ENCODE measurements around the gene EPAS1.

DNA sequence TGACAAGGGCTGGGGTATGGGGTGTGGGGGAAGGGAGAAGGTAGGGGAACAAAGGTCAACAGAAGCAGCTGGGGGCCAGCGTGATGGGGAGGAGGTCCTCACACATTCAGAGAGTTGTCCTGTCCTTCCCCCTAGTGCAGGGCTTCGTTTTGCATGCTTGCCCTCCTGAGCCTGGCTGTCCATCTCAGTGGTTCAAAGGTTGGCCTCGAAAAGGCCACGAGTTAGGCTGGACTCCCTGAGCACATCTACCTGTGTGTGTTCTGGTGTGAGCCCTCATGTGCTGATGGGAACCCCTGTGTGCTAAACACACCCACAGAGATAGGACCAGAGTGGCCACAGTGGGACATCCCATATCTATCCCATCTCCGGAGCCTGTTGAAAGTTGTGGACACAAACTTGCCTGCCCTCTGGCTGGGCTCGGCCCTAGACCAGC, 51.9 kb downstream of the EPAS1 start:
- no peak for TF ChIP-seq CTCF (IDR thresholded peaks at IDR 0.05)
- TF ChIP-seq POLR2A (IDR thresholded peaks at IDR 0.05) = no peak

Measured in transverse colon (tissue), 3 donors.